Endothelial cell of umbilical vein (primary cell): ENCODE measurements around the gene MCC. TPM values are rescaled to one million over a fixed set of nuclear protein-coding genes. Genes with fewer than 3 reads are reported as not detected.

Experiments
- BruUV-seq: library from RNA; stranded (reverse); fragments of 400-500 nt; replicated peaks from 2 replicates; lab custom pipeline; 2021; lab: Mats Ljungman, UMichigan
- CTCF ChIA-PET: fragments of 300-600, 350-600 bp; sonication (Branson Sonifier 250); formaldehyde crosslinking; loops from one replicate; lab custom pipeline; 2021; ENCODE audit warnings: antibody characterized with exemption, inconsistent platforms; lab: Charles Lee
- POLR2A ChIA-PET: fragments of 300-600, 350-600 bp; sonication (Branson Sonifier 250); formaldehyde crosslinking; loops from one replicate; lab custom pipeline; 2021; ENCODE audit warnings: antibody characterized with exemption, inconsistent platforms; lab: Charles Lee
- DNase-seq: peaks from one replicate; pipeline ENCODE4 v3.0.0-alpha.2; 2011; ENCODE audit warnings: low read depth, low spot score
- FAIRE-seq: peaks from 2 replicates; lab custom pipeline; 2011; peaks lifted over from hg19 to GRCh38; lab: Jason Lieb, UNC
- H2AFZ ChIP-seq: 2 replicates; pipeline ENCODE4 v1.6.0; 2012; ENCODE audit warnings: low read depth, low read length, control low read depth, inconsistent platforms
- H3K27ac ChIP-seq: 2 replicates; pipeline ENCODE4 v1.5.1; 2011; ENCODE audit warnings: low read depth, mild to moderate bottlenecking, control low read depth, low read length, moderate library complexity; ENCODE audit not compliant: insufficient read depth
- H3K27me3 ChIP-seq, 2 experiments: 2 replicates each; pipeline versions ENCODE4 v1.6.0 to v1.6.1; 2011; ENCODE audit warnings: low read length in 2 of 2, mixed read lengths in 1 of 2; ENCODE audit not compliant: control insufficient read depth in 2 of 2, insufficient read depth in 2 of 2
- H3K36me3 ChIP-seq, 2 experiments: 2 replicates in 1 of 2; 3 replicates in 1 of 2; pipeline ENCODE4 v1.5.1; 2011; ENCODE audit warnings: low read length in 2 of 2, mild to moderate bottlenecking in 1 of 2, moderate library complexity in 1 of 2; ENCODE audit not compliant: control insufficient read depth in 2 of 2, insufficient read depth in 2 of 2; ENCODE audit errors: extremely low read depth in 1 of 2
- H3K4me1 ChIP-seq: 3 replicates; pipeline ENCODE4 v1.5.1; 2011; ENCODE audit warnings: mild to moderate bottlenecking, low read length; ENCODE audit not compliant: control insufficient read depth, insufficient read depth; ENCODE audit errors: extremely low read depth
- H3K4me2 ChIP-seq: 2 replicates; pipeline ENCODE4 v1.6.1; 2011; ENCODE audit warnings: low read length, control low read depth, mixed read lengths; ENCODE audit not compliant: insufficient read depth
- H3K4me3 ChIP-seq, 3 experiments: fragments of 200-600 bp in 1 of 3; sonication (generic), shearing (Covaris generic) in 1 of 3; replicated peaks in 1 of 3; 2 replicates each; pipeline ENCODE4 v1.5.1; 2011 to 2016; ENCODE audit warnings: control low read depth in 3 of 3, low read length in 3 of 3, mild to moderate bottlenecking in 2 of 3, inconsistent platforms in 1 of 3, low read depth in 1 of 3, moderate library complexity in 1 of 3; ENCODE audit not compliant: insufficient read depth in 1 of 3
- H3K79me2 ChIP-seq: 2 replicates; pipeline ENCODE4 v1.6.0; 2012; ENCODE audit warnings: low read length, inconsistent platforms; ENCODE audit not compliant: control insufficient read depth, insufficient read depth
- H3K9ac ChIP-seq: replicated peaks from 2 replicates; pipeline ENCODE3; 2011; ENCODE audit warnings: low read length, control low read depth; ENCODE audit not compliant: insufficient read depth; ENCODE audit errors: extremely low read depth
- H3K9me1 ChIP-seq: replicated peaks from 3 replicates; pipeline ENCODE4 v1.6.0; 2011; ENCODE audit warnings: mild to moderate bottlenecking, low read length; ENCODE audit not compliant: control insufficient read depth, insufficient read depth; ENCODE audit errors: extremely low read depth
- H3K9me3 ChIP-seq: replicated peaks from 2 replicates; pipeline ENCODE4 v1.5.1; 2012; ENCODE audit warnings: low read length, inconsistent platforms; ENCODE audit not compliant: control insufficient read depth, insufficient read depth
- H4K20me1 ChIP-seq: replicated peaks from 2 replicates; pipeline ENCODE3; 2011; ENCODE audit warnings: mild to moderate bottlenecking, low read length; ENCODE audit not compliant: control insufficient read depth, insufficient read depth; ENCODE audit errors: extremely low read depth
- CTCF ChIP-seq, 2 donors: IDR thresholded peaks; 1 replicate in 1 of 2; 2 replicates in 1 of 2; pipeline ENCODE4 v1.5.1; 2011; ENCODE audit warnings: low read length in 2 of 2, mild to moderate bottlenecking in 2 of 2, moderate library complexity in 2 of 2, control low read depth in 1 of 2, inconsistent platforms in 1 of 2, low read depth in 1 of 2; ENCODE audit not compliant: insufficient read depth in 1 of 2; ENCODE audit errors: extremely low read depth in 1 of 2
- EZH2 ChIP-seq: IDR thresholded peaks from 2 replicates; pipeline ENCODE4 v1.6.1; 2012; ENCODE audit warnings: borderline replicate concordance, low read depth, mild to moderate bottlenecking, moderate library complexity, low read length, inconsistent platforms; ENCODE audit not compliant: severe bottlenecking
- FOS ChIP-seq: IDR thresholded peaks from 2 replicates; pipeline ENCODE4 v1.6.1; 2011; ENCODE audit warnings: mild to moderate bottlenecking, low read length, moderate library complexity, borderline replicate concordance; ENCODE audit not compliant: insufficient read depth
- GATA2 ChIP-seq: IDR thresholded peaks from 2 replicates; pipeline ENCODE4 v1.7.0; 2011; ENCODE audit warnings: low read depth, mild to moderate bottlenecking, moderate library complexity, mixed read lengths, low read length; ENCODE audit not compliant: insufficient read length, insufficient read depth
- JUN ChIP-seq: IDR thresholded peaks from 2 replicates; pipeline ENCODE4 v1.6.1; 2011; ENCODE audit warnings: borderline replicate concordance, low read depth; ENCODE audit not compliant: insufficient read length, insufficient read depth
- MAX ChIP-seq: IDR thresholded peaks from 2 replicates; pipeline ENCODE4 v1.6.1; 2011; ENCODE audit not compliant: insufficient read depth, insufficient read length
- MYC ChIP-seq: IDR thresholded peaks from one replicate; pipeline ENCODE4 v1.6.1; 2011; ENCODE audit warnings: mild to moderate bottlenecking, low read depth, low read length
- POLR2A ChIP-seq: IDR thresholded peaks from 2 replicates; pipeline ENCODE4 v1.6.1; 2012; ENCODE audit warnings: low read depth, mild to moderate bottlenecking, control low read depth, low read length
- POLR2AphosphoS5 ChIP-seq: IDR thresholded peaks from 2 replicates; pipeline ENCODE4 v1.6.1; 2012; ENCODE audit warnings: low read depth, mild to moderate bottlenecking, control low read depth, low read length, moderate library complexity; ENCODE audit not compliant: insufficient read depth
- dilution Hi-C: fragments of 300-500 bp; cut with MboI; formaldehyde crosslinking; loops from one replicate; pipeline ENCODE4 v1.15.0; 2019; ENCODE audit warnings: low sequenced_read_pairs; ENCODE audit not compliant: extremely low pct_ligation_motif_present
- intact Hi-C: fragments of 100-400 bp; cut with micrococcal nuclease; formaldehyde crosslinking; loops from one replicate; pipeline ENCODE4 v1.10.0; 2022
- polyA plus RNA-seq, 4 experiments: library from polyadenylated mRNA; depleted of rRNA in 3 of 4; stranded (reverse) in 3 of 4; unstranded in 1 of 4; fragments of >200 nt; gene quantifications; 2 replicates each; pipeline versions ENCODE4 v1.2.1 to v1.2.3, GENCODE V29; 2011 to 2012; ENCODE audit warnings: missing spikeins in 1 of 4
- total RNA-seq: library from RNA; stranded (reverse); gene quantifications from 2 replicates; pipeline ENCODE4 v1.2.3, GENCODE V29; 2021

MCC gene
- total and polyA plus RNA-seq, 2 donors (not counting 3 experiments of a cell fraction or from before 2014, with no cell fraction given): 6.9 to 27.5 TPM

GRCh38 chr5:113435575-113435974, 52.7 kb downstream of the MCC start:
- peaks cover 0 to 2% of the 10 kb centered on the region in 2 experiments for H3K27me3 ChIP-seq
- no peaks in the 10 kb centered on the region for H3K79me2 ChIP-seq
- no peak overlapping the region for H3K4me3 ChIP-seq
- CTCF ChIA-PET: no interaction called here
- H4K20me1 ChIP-seq: no peaks in the 10 kb centered on the region
- no peak for DNase-seq
- H3K9ac ChIP-seq: no peak overlapping the region
- dilution Hi-C loops (no loop called here), intact Hi-C loops (no loop called here)
- H3K36me3 ChIP-seq: no peaks in the 10 kb centered on the region
- no peak overlapping the region for H3K27ac ChIP-seq
- BruUV-seq: no TSS peak
- H3K4me2 ChIP-seq: no peak overlapping the region
- TF ChIP-seq GATA2: no peak
- TF ChIP-seq EZH2: no peak
- no peak for TF ChIP-seq MAX
- no peak for TF ChIP-seq POLR2A
- no peaks in the 10 kb centered on the region for H3K9me1 ChIP-seq
- no peaks in the 10 kb centered on the region for H3K4me1 ChIP-seq
- no peak for FAIRE-seq
- no peak overlapping the region for H2AFZ ChIP-seq
- H3K9me3 ChIP-seq: no peaks in the 10 kb centered on the region
- POLR2A ChIA-PET: no interaction called here

DNA sequence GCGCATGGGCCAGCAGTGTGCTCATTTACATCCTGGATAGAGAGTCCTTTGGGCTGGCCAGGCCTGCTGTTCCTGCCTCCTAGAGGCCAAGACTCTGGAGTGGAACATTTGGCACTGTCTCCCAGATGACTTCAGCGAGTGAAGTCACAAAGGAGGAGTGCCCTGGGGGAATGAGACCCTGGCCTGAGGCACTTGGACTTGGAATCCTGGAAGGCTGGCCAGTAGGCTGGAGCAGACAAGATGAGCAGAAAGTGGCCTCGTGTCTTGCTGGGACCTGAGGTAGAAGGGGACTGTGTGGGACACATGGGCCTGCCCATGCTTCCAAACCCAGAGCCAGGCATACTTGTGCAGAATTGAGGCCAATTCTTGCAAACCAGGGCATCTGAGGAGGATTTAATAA, 53.4 kb downstream of the MCC start, which contains the start of gene TSSK1B:
Gene TSSK1B (minus strand): TSS at position 101 of the 400 bp plus-strand sequence. CDS start 150 bp downstream, outside the sequence.
- Histone ChIP-seq H3K9me1 (no peaks in the 10 kb centered on the region), H3K79me2 (no peaks in the 10 kb centered on the region), H3K4me1 (no peaks in the 10 kb centered on the region), H3K9me3 (no peaks in the 10 kb centered on the region), H3K4me3 (no peak within 1 kb of the TSS), H3K9ac (no peak within 1 kb of the TSS), H3K27me3 (peaks cover 0 to 2% of the 10 kb centered on the region in 2 experiments), H4K20me1 (no peaks in the 10 kb centered on the region), H3K27ac (no peak within 1 kb of the TSS), H3K4me2 (no peak within 1 kb of the TSS), H2AFZ (no peak within 1 kb of the TSS), H3K36me3 (no peaks in the 10 kb centered on the region)
- DNase-seq (no peak), FAIRE-seq (no peak)
- ChIA-PET POLR2A (no interaction called here), CTCF (no interaction called here)
- no peak for TF ChIP-seq POLR2A
- TF ChIP-seq EZH2: no peak
- no peak for TF ChIP-seq GATA2
- TF ChIP-seq MAX: no peak
- no peak for TF ChIP-seq MYC
- no peak for TF ChIP-seq POLR2AphosphoS5
- no peak for TF ChIP-seq JUN
- no peak for TF ChIP-seq CTCF (IDR thresholded peaks at IDR 0.05; ENCODE audit: extremely low read depth in 1 of 2, insufficient read depth in 1 of 2, low read depth in 1 of 2, low read length in 2 of 2)
- TF ChIP-seq FOS: no peak
- BruUV-seq: no TSS peak
- intact Hi-C loops: no loop called here
- dilution Hi-C loops: no loop called here
